WTC11 (cell line): ENCODE data around the gene ZAR1.

Source experiments
- ATF3 ChIP-seq: sonication (generic); formaldehyde crosslinking; conservative IDR thresholded peaks from 2 replicates; pipeline ENCODE4 v1.8.1; 2022; ENCODE audit warnings: mild to moderate bottlenecking, missing genetic modification reagents
- CREB1 ChIP-seq: sonication (generic); formaldehyde crosslinking; IDR thresholded peaks from 2 replicates; pipeline ENCODE4 v1.8.0; 2023; ENCODE audit warnings: mild to moderate bottlenecking, missing genetic modification reagents
- CTCF ChIP-seq: fragments of 200-600 bp; IDR thresholded peaks from 2 replicates; pipeline ENCODE4 v1.8.0; 2022; ENCODE audit warnings: antibody characterized with exemption
- E2F1 ChIP-seq: sonication (generic); formaldehyde crosslinking; IDR thresholded peaks from 2 replicates; pipeline ENCODE4 v1.8.0; 2022; ENCODE audit warnings: mild to moderate bottlenecking, missing genetic modification reagents
- ESRRA ChIP-seq: sonication (generic); formaldehyde crosslinking; IDR thresholded peaks from 2 replicates; pipeline ENCODE4 v1.8.1; 2022; ENCODE audit warnings: mild to moderate bottlenecking, missing genetic modification reagents, borderline replicate concordance
- MAX ChIP-seq: sonication (generic); formaldehyde crosslinking; IDR thresholded peaks from 2 replicates; pipeline ENCODE4 v1.8.0; 2022; ENCODE audit warnings: mild to moderate bottlenecking, missing genetic modification reagents
- SMAD3 ChIP-seq: sonication (generic); formaldehyde crosslinking; IDR thresholded peaks from 2 replicates; pipeline ENCODE4 v1.8.0; 2022; ENCODE audit warnings: missing genetic modification reagents, mild to moderate bottlenecking, borderline replicate concordance
- ZNF232 ChIP-seq: sonication (generic); formaldehyde crosslinking; IDR thresholded peaks from 2 replicates; pipeline ENCODE4 v1.8.0; 2022; ENCODE audit warnings: mild to moderate bottlenecking, missing genetic modification reagents

GRCh38 chr4:48543796-48544195 is 53.7 kb downstream of the ZAR1 start:
- TF ChIP-seq CTCF (no peak), SMAD3 (CRISPR knock-in tag) (no peak), ZNF232 (CRISPR knock-in tag) (no peak), ESRRA (no peak), CREB1 (CRISPR knock-in tag) (no peak), MAX (CRISPR knock-in tag) (no peak), E2F1 (CRISPR knock-in tag) (no peak), ATF3 (CRISPR knock-in tag) (no peak)
